HEK293 (cell line): Measurements from ENCODE around the gene SIGLEC12.

Source experiments
- KLF1 ChIP-seq: fragments of 450-650 bp; formaldehyde crosslinking; IDR thresholded peaks from 2 replicates; pipeline ENCODE4 v1.5.1; 2016; ENCODE audit warnings: missing biosample characterization, missing genetic modification characterization
- TCF7L2 ChIP-seq: IDR thresholded peaks from 2 replicates; pipeline ENCODE4 v1.6.1; 2011; ENCODE audit warnings: low read depth, mild to moderate bottlenecking, inconsistent platforms, low read length, moderate library complexity, borderline replicate concordance
- ZBTB1 ChIP-seq: fragments of 450-650 bp; formaldehyde crosslinking; IDR thresholded peaks from 2 replicates; pipeline ENCODE4 v1.5.1; 2016; ENCODE audit warnings: missing biosample characterization, missing genetic modification characterization
- ZNF114 ChIP-seq: fragments of 450-650 bp; formaldehyde crosslinking; IDR thresholded peaks from 2 replicates; pipeline ENCODE4 v1.5.0; 2017; ENCODE audit warnings: missing biosample characterization, missing genetic modification characterization
- ZNF132 ChIP-seq: fragments of 450-650 bp; formaldehyde crosslinking; IDR thresholded peaks from 2 replicates; pipeline ENCODE4 v1.5.1; 2017; ENCODE audit warnings: missing biosample characterization, missing genetic modification characterization, borderline replicate concordance
- ZNF274 ChIP-seq, 2 experiments: fragments of 200-500 bp in 1 of 2; fragments of 450-650 bp in 1 of 2; sonication (Bioruptor generic) in 1 of 2; formaldehyde crosslinking in 1 of 2; IDR thresholded peaks; 2 replicates each; pipeline versions ENCODE4 v1.5.1 to v1.6.1; 2014 to 2016; ENCODE audit warnings: borderline replicate concordance in 1 of 2, inconsistent platforms in 1 of 2, low read length in 1 of 2, missing biosample characterization in 1 of 2, missing genetic modification characterization in 1 of 2
- ZNF707 ChIP-seq: fragments of 450-650 bp; formaldehyde crosslinking; IDR thresholded peaks from 2 replicates; pipeline ENCODE4 v1.5.1; 2016; ENCODE audit warnings: missing biosample characterization, missing genetic modification characterization
- TF ChIP-seq, protein P1 (sequence below): fragments of 450-650 bp; formaldehyde crosslinking; IDR thresholded peaks from 2 replicates; pipeline ENCODE4 v1.5.1; 2016; ENCODE audit warnings: missing biosample characterization, missing genetic modification characterization
- TF ChIP-seq, protein P2 (sequence below): fragments of 450-650 bp; formaldehyde crosslinking; IDR thresholded peaks from 2 replicates; pipeline ENCODE4 v1.5.1; 2016; ENCODE audit warnings: missing biosample characterization, missing genetic modification characterization

- TF ChIP-seq ZNF274 (IDR thresholded peaks at IDR 0.05; ENCODE audit: low read length) (no peak), ZNF274 (tag by site-specific recombination; IDR thresholded peaks at IDR 0.05; ENCODE audit: borderline replicate concordance) (no peak), ZNF114 (tag by site-specific recombination) (no peak), ZNF707 (tag by site-specific recombination) (no peak), ZBTB1 (tag by site-specific recombination) (no peak), TCF7L2 (no peak), ZNF132 (tag by site-specific recombination) (no peak), KLF1 (tag by site-specific recombination) (no peak)
- TF ChIP-seq, protein P1, sequence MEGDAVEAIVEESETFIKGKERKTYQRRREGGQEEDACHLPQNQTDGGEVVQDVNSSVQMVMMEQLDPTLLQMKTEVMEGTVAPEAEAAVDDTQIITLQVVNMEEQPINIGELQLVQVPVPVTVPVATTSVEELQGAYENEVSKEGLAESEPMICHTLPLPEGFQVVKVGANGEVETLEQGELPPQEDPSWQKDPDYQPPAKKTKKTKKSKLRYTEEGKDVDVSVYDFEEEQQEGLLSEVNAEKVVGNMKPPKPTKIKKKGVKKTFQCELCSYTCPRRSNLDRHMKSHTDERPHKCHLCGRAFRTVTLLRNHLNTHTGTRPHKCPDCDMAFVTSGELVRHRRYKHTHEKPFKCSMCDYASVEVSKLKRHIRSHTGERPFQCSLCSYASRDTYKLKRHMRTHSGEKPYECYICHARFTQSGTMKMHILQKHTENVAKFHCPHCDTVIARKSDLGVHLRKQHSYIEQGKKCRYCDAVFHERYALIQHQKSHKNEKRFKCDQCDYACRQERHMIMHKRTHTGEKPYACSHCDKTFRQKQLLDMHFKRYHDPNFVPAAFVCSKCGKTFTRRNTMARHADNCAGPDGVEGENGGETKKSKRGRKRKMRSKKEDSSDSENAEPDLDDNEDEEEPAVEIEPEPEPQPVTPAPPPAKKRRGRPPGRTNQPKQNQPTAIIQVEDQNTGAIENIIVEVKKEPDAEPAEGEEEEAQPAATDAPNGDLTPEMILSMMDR: no peak
- TF ChIP-seq, protein P2, sequence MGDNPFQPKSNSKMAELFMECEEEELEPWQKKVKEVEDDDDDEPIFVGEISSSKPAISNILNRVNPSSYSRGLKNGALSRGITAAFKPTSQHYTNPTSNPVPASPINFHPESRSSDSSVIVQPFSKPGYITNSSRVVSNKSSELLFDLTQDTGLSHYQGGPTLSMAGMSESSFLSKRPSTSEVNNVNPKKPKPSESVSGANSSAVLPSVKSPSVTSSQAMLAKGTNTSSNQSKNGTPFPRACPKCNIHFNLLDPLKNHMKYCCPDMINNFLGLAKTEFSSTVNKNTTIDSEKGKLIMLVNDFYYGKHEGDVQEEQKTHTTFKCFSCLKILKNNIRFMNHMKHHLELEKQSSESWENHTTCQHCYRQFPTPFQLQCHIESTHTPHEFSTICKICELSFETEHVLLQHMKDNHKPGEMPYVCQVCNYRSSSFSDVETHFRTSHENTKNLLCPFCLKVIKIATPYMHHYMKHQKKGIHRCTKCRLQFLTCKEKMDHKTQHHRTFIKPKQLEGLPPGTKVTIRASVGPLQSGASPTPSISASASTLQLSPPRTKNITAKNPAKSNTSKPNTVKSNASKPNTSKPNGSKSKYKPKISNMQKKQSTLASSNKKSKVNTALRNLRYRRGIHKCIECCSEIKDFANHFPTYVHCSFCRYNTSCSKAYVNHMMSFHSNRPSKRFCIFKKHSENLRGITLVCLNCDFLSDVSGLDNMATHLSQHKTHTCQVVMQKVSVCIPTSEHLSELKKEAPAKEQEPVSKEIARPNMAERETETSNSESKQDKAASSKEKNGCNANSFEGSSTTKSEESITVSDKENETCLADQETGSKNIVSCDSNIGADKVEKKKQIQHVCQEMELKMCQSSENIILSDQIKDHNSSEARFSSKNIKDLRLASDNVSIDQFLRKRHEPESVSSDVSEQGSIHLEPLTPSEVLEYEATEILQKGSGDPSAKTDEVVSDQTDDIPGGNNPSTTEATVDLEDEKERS (tag by site-specific recombination): no peak
Observed at GRCh38 chr19:51460164-51460992, 41.2 kb downstream of the SIGLEC12 start.
